Measurements from ENCODE around the gene VPS16. TPM values are rescaled to one million over a fixed set of nuclear protein-coding genes. Genes with fewer than 3 reads are reported as not detected.
A peak's percentile ranks its signal among the peaks of the same experiment; 100 is the strongest.

VPS16 gene
- total and polyA plus RNA-seq, 2 of the 13 experiments (the other 11 are each of a cell fraction or from before 2014, with no cell fraction given), result 34.2 to 35.4 TPM

GRCh38 chr20:2840967-2841531 lies 504 bp downstream of the VPS16 start (continued):
- TF ChIP-seq UBTF (CRISPR knock-in tag; IDR thresholded peaks at IDR 0.05), result peak; percentile 4; the same call in 1 of the 2 replicates
- peak; percentile 67 for TF ChIP-seq KDM5A (IDR thresholded peaks at IDR 0.05; ENCODE audit: borderline replicate concordance, low read length)
- 0 out of 2 replicates have a peak, but pooled peaks have one; percentile 36 for TF ChIP-seq ZNF256 (CRISPR knock-in tag; conservative IDR thresholded peaks at IDR 0.05)
- TF ChIP-seq ZNF567 (CRISPR knock-in tag; IDR thresholded peaks at IDR 0.05; ENCODE audit: borderline replicate concordance), result 0 out of 2 replicates have a peak, but pooled peaks have one; percentile 11
- no peak for TF ChIP-seq ONECUT2 (CRISPR knock-in tag; IDR thresholded peaks at IDR 0.05)
- TF ChIP-seq ZNF264 (CRISPR knock-in tag; IDR thresholded peaks at IDR 0.05), result 0 out of 2 replicates have a peak, but pooled peaks have one; percentile 20
- TF ChIP-seq BRCA1 (CRISPR knock-in tag; IDR thresholded peaks at IDR 0.05), result no peak
- TF ChIP-seq ZNF446 (CRISPR knock-in tag; IDR thresholded peaks at IDR 0.05), result 0 out of 2 replicates have a peak, but pooled peaks have one; percentile 42
- 0 out of 2 replicates have a peak, but pooled peaks have one; percentile 1 for TF ChIP-seq ZNF556 (CRISPR knock-in tag; IDR thresholded peaks at IDR 0.05; ENCODE audit: borderline replicate concordance)
- TF ChIP-seq NFE2L1 (CRISPR knock-in tag; IDR thresholded peaks at IDR 0.05; ENCODE audit: borderline replicate concordance), result peak; percentile 41; the same call in 1 of the 2 replicates
- TF ChIP-seq PRDM15 (CRISPR knock-in tag; IDR thresholded peaks at IDR 0.05), result 0 out of 2 replicates have a peak, but pooled peaks have one; percentile 40
- 0 out of 2 replicates have a peak, but pooled peaks have one; percentile 19 for TF ChIP-seq NFIC (IDR thresholded peaks at IDR 0.05; ENCODE audit: low read length)
- peak; percentile 83 for TF ChIP-seq ASH2L (IDR thresholded peaks at IDR 0.05; ENCODE audit: insufficient read length, low read depth, low read length)
- 0 out of 2 replicates have a peak, but pooled peaks have one; percentile 8 for TF ChIP-seq DNMT1 (CRISPR knock-in tag; IDR thresholded peaks at IDR 0.05)
- 0 out of 2 replicates have a peak, but pooled peaks have one; percentile 12 for TF ChIP-seq TAF1 (CRISPR knock-in tag; IDR thresholded peaks at IDR 0.05)
- peak; percentile 64; the same call in 1 of the 2 replicates for TF ChIP-seq ISL2 (CRISPR knock-in tag; IDR thresholded peaks at IDR 0.05)

All from HepG2 (cell line).